Fibroblast of mammary gland (primary cell): ENCODE data around the gene TPPP2.

Source experiments
- DNase-seq: peaks from one replicate; pipeline ENCODE4 v3.0.0-alpha.2; 2010; ENCODE audit warnings: low read depth
- H3K4me3 ChIP-seq: 2 replicates; pipeline ENCODE4 v1.5.1; 2011; ENCODE audit warnings: low read depth, mild to moderate bottlenecking, low read length, moderate library complexity; ENCODE audit not compliant: control insufficient read depth
- TF ChIP-seq, protein P1 (sequence below): conservative IDR thresholded peaks from 2 replicates; pipeline ENCODE4 v1.5.1; 2011; ENCODE audit warnings: low read depth, low read length, inconsistent platforms; ENCODE audit not compliant: control insufficient read depth, insufficient read depth

Gene TPPP2

DNA sequence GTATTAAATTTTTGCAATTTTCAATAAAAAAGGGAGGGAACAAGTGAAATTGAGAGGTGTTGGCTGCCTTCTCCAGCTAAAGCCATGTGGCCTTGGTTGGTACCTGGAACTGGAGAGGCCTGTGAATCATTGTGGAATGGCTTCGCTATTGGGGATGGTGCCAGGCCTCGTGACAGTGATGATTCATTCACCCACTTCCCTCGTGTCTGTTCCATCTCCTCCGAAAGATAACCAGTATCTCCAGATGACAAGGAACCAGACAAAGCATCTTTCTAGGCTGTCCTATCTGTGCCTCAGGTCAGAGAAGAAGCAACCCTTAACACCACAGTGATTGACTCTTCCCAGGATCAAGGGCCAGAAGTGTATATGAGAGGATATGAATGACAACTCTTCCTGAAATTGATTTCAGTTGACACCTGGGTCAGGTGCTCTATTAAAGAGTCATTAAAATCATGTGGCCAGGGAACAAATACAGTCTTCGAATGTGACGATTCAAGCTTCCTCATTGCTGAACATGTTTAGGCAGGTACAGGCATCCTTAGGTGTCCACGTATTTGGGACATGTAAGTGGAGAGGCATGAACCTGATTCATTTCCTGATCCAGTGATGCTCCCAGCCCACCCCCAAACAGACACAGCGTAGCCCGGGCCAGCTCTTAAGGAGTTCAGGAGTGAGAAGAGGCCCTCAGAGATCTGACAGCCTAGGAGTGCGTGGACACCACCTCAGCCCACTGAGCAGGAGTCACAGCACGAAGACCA, 11.8 kb downstream of the TPPP2 start, which contains the start of gene RNASE7:
Gene RNASE7 (plus strand): TSS at position 687 of the 758 bp plus-strand sequence. CDS start 631 bp downstream, outside the sequence.
- TF ChIP-seq, protein P1, sequence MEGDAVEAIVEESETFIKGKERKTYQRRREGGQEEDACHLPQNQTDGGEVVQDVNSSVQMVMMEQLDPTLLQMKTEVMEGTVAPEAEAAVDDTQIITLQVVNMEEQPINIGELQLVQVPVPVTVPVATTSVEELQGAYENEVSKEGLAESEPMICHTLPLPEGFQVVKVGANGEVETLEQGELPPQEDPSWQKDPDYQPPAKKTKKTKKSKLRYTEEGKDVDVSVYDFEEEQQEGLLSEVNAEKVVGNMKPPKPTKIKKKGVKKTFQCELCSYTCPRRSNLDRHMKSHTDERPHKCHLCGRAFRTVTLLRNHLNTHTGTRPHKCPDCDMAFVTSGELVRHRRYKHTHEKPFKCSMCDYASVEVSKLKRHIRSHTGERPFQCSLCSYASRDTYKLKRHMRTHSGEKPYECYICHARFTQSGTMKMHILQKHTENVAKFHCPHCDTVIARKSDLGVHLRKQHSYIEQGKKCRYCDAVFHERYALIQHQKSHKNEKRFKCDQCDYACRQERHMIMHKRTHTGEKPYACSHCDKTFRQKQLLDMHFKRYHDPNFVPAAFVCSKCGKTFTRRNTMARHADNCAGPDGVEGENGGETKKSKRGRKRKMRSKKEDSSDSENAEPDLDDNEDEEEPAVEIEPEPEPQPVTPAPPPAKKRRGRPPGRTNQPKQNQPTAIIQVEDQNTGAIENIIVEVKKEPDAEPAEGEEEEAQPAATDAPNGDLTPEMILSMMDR = no peak
- peak; percentile 66 for DNase-seq
- H3K4me3 ChIP-seq = no peak within 1 kb of the TSS

DNA sequence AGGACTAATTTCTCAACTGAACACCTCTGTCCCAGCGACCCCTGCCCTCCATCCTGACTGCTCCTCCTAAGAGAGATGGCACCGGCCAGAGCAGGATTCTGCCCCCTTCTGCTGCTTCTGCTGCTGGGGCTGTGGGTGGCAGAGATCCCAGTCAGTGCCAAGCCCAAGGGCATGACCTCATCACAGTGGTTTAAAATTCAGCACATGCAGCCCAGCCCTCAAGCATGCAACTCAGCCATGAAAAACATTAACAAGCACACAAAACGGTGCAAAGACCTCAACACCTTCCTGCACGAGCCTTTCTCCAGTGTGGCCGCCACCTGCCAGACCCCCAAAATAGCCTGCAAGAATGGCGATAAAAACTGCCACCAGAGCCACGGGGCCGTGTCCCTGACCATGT, 12.9 kb downstream of the TPPP2 start:
- TF ChIP-seq, protein P1 = no peak
- no peak overlapping the region for H3K4me3 ChIP-seq
- no peak for DNase-seq

DNA sequence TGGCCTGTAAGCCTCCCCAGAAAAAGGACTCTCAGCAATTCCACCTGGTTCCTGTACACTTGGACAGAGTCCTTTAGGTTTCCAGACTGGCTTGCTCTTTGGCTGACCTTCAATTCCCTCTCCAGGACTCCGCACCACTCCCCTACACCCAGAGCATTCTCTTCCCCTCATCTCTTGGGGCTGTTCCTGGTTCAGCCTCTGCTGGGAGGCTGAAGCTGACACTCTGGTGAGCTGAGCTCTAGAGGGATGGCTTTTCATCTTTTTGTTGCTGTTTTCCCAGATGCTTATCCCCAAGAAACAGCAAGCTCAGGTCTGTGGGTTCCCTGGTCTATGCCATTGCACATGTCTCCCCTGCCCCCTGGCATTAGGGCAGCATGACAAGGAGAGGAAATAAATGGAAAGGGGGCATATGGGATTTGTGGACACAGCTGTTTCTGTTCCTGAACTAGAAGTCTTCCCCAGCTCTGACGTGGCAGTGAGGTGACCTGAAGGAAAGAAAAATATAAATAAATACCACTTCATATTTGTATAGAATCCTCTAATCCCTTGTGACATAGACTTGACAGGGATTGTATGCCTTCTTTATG, 13.5 kb downstream of the TPPP2 start:
- no peak overlapping the region for H3K4me3 ChIP-seq
- TF ChIP-seq, protein P1 = no peak
- no peak for DNase-seq

DNA sequence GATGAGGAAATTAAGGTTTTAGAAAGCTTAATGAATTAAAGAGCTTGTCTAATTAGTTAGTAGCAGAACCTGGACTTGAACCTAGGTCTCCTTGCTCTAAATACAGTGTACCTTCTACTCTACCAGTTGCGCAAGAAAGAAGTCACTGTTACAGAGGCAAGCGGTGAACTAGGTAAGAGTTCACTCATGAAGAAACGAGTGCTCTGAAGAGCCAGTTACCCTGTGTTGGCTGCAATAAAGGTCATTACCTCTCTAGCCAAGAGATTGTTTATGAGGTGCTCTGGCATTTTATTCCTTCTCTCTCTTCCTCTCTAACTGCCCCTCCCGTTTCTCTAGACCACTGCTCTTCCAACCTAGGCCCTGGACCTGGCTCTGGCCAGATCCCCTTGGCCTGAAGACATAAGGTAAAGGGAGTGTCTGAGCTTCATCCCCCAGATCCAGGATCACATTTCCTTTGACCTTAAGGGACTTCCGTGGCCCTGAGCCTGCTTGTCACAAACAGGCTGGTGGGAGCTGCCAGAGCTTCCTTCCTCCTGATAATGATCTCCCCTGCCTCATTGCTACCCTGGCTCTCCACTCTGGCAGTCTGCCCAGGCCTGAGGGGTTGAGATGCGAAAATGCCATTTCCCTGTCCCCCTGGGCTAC, 14.1 kb downstream of the TPPP2 start:
- H3K4me3 ChIP-seq = no peak overlapping the region

DNA sequence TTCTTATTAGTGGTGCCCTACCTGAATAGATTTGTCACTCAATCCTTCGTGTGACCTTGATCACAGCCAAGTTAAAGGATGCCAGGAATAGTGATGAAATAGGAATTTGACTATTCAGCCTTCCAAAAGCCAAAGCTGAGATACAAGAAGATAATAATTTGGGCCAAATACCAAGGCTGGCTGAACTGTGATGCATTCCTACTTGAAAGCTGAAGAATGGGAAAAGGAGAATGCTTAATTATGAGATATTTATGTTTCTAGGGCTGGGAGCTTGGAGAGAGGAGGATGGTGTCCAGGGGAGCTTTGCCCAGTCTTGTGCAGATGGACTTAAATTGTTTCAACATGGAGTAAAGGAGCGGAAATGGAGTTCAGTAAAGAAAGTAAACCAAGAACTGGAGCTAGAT, 17.4 kb downstream of the TPPP2 start:
- DNase-seq = no peak
- TF ChIP-seq, protein P1 = no peak
- no peak overlapping the region for H3K4me3 ChIP-seq

More for the DNA sequence above, 14.1 kb downstream of the TPPP2 start:
- no peak for DNase-seq
- TF ChIP-seq, protein P1 = no peak

DNA sequence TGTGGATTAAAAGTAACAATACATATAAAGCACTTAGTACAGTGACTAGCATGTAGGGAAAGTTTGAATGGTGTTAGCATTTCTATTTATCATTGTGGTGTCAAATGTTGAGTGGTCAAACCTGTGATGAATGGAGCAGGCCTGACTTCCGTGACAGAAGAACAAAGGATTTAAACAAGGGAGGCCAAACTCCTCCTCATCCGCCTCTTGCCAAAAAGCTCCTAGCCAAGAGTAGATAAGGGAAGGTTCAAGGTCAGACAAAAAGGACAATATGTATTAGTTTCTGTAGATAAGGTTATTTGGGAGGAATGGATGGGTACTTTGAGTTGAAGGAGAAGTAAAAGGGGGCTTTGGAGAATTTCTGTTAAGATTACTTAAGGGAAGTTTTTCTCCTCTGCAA, 18.6 kb downstream of the TPPP2 start:
- DNase-seq = no peak

More for the DNA sequence above, 18.6 kb downstream of the TPPP2 start:
- TF ChIP-seq, protein P1 = no peak
- no peak overlapping the region for H3K4me3 ChIP-seq
